Activated naive CD8-positive, alpha-beta T cell treated with anti-CD3 and anti-CD28 coated beads, Interleukin-2, amount 50 U/mL, for 24 hours (primary cell): Measurements from ENCODE around the gene PLEKHA7.

Experiments used
- ATAC-seq: fragments of 150-1000 bp; cut with Tn5 transposase; one replicate; pipeline ENCODE4 v1.10.0; 2021
- DNase-seq: peaks from one replicate; pipeline ENCODE4 v3.0.0; 2021
- H3K27ac Mint-ChIP-seq: one replicate; pipeline ENCODE4 v1.8.0; 2021; ENCODE audit warnings: mild to moderate bottlenecking, mixed read lengths
- H3K27me3 Mint-ChIP-seq: one replicate; pipeline ENCODE4 v1.8.0; 2021; ENCODE audit warnings: mixed read lengths
- H3K36me3 Mint-ChIP-seq: one replicate; pipeline ENCODE4 v1.8.0; 2021; ENCODE audit warnings: low read depth, mixed read lengths
- H3K4me1 Mint-ChIP-seq: one replicate; pipeline ENCODE4 v1.8.0; 2021; ENCODE audit warnings: mixed read lengths
- H3K4me3 Mint-ChIP-seq: one replicate; pipeline ENCODE4 v1.8.0; 2021; ENCODE audit warnings: mild to moderate bottlenecking, moderate library complexity, mixed read lengths
- H3K9me3 Mint-ChIP-seq: one replicate; pipeline ENCODE4 v1.8.0; 2021; ENCODE audit warnings: mixed read lengths

The PLEKHA7 gene

DNA sequence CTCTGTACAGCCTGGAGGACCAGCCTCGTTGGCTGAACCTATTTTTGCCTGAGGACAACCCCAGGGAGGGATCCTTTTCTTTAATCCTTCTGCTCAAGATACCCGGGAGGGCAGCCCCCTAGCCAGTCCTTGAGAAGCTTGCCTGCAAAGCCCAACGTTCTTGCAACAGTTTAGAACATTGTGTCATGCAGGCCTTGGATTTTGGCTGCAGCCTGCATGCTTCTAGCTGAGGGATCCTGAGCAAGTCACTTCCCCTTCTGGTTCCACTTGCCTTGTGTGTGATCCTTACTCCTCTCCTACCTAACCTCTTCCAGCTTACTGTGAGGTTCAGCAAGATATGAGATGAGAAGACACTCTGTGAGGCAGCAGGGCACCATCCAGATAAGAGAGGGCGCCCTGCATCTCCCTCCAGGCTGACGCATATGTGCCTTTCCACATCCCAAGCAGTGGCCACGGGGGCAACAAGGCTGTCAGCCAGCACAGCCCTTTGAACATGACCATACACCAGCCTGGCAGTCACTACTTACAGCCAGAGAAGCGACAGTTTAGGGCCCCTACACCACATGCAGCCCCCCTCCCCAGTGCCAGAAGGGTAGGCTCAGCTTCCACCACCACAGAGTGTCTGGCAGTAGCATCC, 199.7 kb downstream of the PLEKHA7 start:
- no peaks in the 10 kb centered on the region for H3K36me3 Mint-ChIP-seq
- H3K27me3 Mint-ChIP-seq = no peaks in the 10 kb centered on the region
- ATAC-seq (no peak), DNase-seq (no peak)
- peaks cover 2% of the 10 kb centered on the region for H3K4me1 Mint-ChIP-seq
- H3K27ac Mint-ChIP-seq = no peak overlapping the region
- H3K9me3 Mint-ChIP-seq = no peaks in the 10 kb centered on the region
- no peak overlapping the region for H3K4me3 Mint-ChIP-seq

DNA sequence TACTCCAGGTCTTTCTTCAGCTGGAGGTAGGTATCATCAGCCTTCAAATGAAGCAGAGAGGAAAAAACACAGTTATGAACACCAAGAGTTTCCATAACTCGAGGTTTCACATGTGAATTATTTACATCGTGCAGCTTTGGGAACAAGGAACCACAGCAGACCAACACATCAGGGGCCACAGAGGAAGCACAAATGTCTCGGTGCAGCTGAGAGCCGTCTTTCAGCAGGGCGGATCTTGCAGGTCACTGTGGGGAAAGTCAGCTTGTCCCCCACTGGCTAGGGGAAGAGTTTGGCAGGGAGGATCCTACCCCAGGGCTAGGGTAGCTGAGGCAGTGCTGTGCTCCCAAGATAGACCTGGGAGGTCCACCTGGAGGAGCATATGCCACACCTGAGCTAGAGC, 201.1 kb downstream of the PLEKHA7 start:
- DNase-seq (no peak), ATAC-seq (no peak)
- peaks cover 2% of the 10 kb centered on the region for H3K4me1 Mint-ChIP-seq
- H3K27ac Mint-ChIP-seq = no peak overlapping the region
- no peaks in the 10 kb centered on the region for H3K27me3 Mint-ChIP-seq
- no peak overlapping the region for H3K4me3 Mint-ChIP-seq
- H3K36me3 Mint-ChIP-seq = no peaks in the 10 kb centered on the region
- no peaks in the 10 kb centered on the region for H3K9me3 Mint-ChIP-seq

DNA sequence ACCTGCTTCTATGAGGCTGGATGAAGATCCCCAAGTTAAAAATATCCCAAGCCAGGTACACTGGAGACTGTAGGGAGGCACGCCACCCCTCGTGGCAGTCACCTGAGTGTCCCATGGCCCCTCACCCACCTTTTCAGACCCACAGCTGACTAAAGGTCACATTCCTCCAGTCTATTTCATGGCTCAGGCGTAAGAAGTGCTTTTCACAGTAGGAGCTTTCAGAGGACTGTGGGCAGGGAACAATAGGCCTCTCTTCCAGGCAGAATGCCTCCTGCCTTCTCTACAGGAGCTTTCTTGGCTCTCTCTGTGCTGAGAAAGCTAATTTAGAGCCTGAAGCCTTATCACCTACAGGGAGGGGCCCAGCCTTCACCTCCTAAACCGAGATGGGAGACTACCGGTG, 201.9 kb downstream of the PLEKHA7 start:
- no peaks in the 10 kb centered on the region for H3K27me3 Mint-ChIP-seq
- H3K4me3 Mint-ChIP-seq = no peak overlapping the region
- ATAC-seq (no peak), DNase-seq (no peak)
- no peaks in the 10 kb centered on the region for H3K9me3 Mint-ChIP-seq
- no peak overlapping the region for H3K27ac Mint-ChIP-seq
- no peaks in the 10 kb centered on the region for H3K36me3 Mint-ChIP-seq
- H3K4me1 Mint-ChIP-seq = peaks cover 4% of the 10 kb centered on the region

- no peaks in the 10 kb centered on the region for H3K27me3 Mint-ChIP-seq
- H3K4me3 Mint-ChIP-seq = no peak overlapping the region
- no peaks in the 10 kb centered on the region for H3K36me3 Mint-ChIP-seq
- no peak for ATAC-seq
- DNase-seq = no peak
- no peaks in the 10 kb centered on the region for H3K9me3 Mint-ChIP-seq
- H3K27ac Mint-ChIP-seq = no peak overlapping the region
- H3K4me1 Mint-ChIP-seq = peaks cover 4% of the 10 kb centered on the region
Observed at GRCh38 chr11:16811136-16812020, 202.8 kb downstream of the PLEKHA7 start.

- peaks cover 4% of the 10 kb centered on the region for H3K4me1 Mint-ChIP-seq
- ATAC-seq (no peak), DNase-seq (no peak)
- H3K27ac Mint-ChIP-seq = no peak overlapping the region
- no peaks in the 10 kb centered on the region for H3K36me3 Mint-ChIP-seq
- no peaks in the 10 kb centered on the region for H3K9me3 Mint-ChIP-seq
- H3K4me3 Mint-ChIP-seq = no peak overlapping the region
- H3K27me3 Mint-ChIP-seq = no peaks in the 10 kb centered on the region
Observed at GRCh38 chr11:16809886-16810668, 204.1 kb downstream of the PLEKHA7 start.

- Mint-ChIP-seq H3K36me3 (no peaks in the 10 kb centered on the region), H3K27ac (no peak overlapping the region), H3K4me1 (peaks cover 2% of the 10 kb centered on the region), H3K9me3 (no peaks in the 10 kb centered on the region), H3K4me3 (no peak overlapping the region), H3K27me3 (no peaks in the 10 kb centered on the region)
- ATAC-seq (no peak), DNase-seq (no peak)
Observed at GRCh38 chr11:16807306-16807705, 206.9 kb downstream of the PLEKHA7 start.

DNA sequence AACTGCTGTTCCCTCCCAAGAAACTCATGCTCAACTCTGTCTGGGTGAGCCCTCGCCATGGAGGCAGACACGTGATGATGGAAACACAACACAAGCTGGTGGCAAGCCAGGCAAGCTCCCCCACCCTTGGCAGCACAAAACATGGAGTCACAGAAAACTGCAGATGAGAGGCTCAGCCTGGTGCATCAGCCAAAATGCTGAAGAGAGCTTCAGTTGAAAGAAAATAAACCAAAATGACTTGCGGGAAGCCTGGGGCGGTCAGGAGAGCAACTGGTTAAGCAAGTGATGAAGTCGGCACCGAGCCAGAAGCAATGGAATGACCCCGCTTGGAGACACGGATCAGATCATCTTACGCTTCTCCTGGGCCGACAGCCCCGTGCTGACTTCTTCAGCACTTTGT, 207.4 kb downstream of the PLEKHA7 start:
- DNase-seq (no peak), ATAC-seq (no peak)
- H3K4me3 Mint-ChIP-seq = no peak overlapping the region
- H3K4me1 Mint-ChIP-seq = peaks cover 2% of the 10 kb centered on the region
- H3K27me3 Mint-ChIP-seq = no peaks in the 10 kb centered on the region
- H3K9me3 Mint-ChIP-seq = no peaks in the 10 kb centered on the region
- H3K27ac Mint-ChIP-seq = no peak overlapping the region
- H3K36me3 Mint-ChIP-seq = no peaks in the 10 kb centered on the region

- Mint-ChIP-seq H3K36me3 (no peaks in the 10 kb centered on the region), H3K9me3 (no peaks in the 10 kb centered on the region), H3K27me3 (no peaks in the 10 kb centered on the region), H3K27ac (no peak overlapping the region), H3K4me3 (no peak overlapping the region), H3K4me1 (peaks cover 2% of the 10 kb centered on the region)
- no peak for ATAC-seq
- DNase-seq = no peak
Observed at GRCh38 chr11:16805938-16806337, 208.3 kb downstream of the PLEKHA7 start.

- Mint-ChIP-seq H3K9me3 (no peaks in the 10 kb centered on the region), H3K4me3 (no peak overlapping the region), H3K4me1 (peaks cover 13% of the 10 kb centered on the region), H3K27me3 (no peaks in the 10 kb centered on the region), H3K27ac (no peak overlapping the region), H3K36me3 (no peaks in the 10 kb centered on the region)
- DNase-seq (no peak), ATAC-seq (no peak)
Observed at GRCh38 chr11:16804104-16804947, 209.9 kb downstream of the PLEKHA7 start.

GRCh38 chr11:16801288-16801980, 212.8 kb downstream of the PLEKHA7 start:
- no peak for ATAC-seq
- Mint-ChIP-seq H3K36me3 (no peaks in the 10 kb centered on the region), H3K27me3 (no peaks in the 10 kb centered on the region), H3K4me1 (peaks cover 21% of the 10 kb centered on the region), H3K27ac (no peak overlapping the region), H3K9me3 (no peaks in the 10 kb centered on the region), H3K4me3 (no peak overlapping the region)
- DNase-seq = no peak

- H3K4me1 Mint-ChIP-seq = peaks cover 24% of the 10 kb centered on the region
- H3K9me3 Mint-ChIP-seq = no peaks in the 10 kb centered on the region
- H3K27ac Mint-ChIP-seq = peak overlapping the region; percentile 57
- DNase-seq (no peak), ATAC-seq (no peak)
- no peak overlapping the region for H3K4me3 Mint-ChIP-seq
- H3K36me3 Mint-ChIP-seq = no peaks in the 10 kb centered on the region
- no peaks in the 10 kb centered on the region for H3K27me3 Mint-ChIP-seq
Observed at GRCh38 chr11:16800382-16800781, 213.8 kb downstream of the PLEKHA7 start.

DNA sequence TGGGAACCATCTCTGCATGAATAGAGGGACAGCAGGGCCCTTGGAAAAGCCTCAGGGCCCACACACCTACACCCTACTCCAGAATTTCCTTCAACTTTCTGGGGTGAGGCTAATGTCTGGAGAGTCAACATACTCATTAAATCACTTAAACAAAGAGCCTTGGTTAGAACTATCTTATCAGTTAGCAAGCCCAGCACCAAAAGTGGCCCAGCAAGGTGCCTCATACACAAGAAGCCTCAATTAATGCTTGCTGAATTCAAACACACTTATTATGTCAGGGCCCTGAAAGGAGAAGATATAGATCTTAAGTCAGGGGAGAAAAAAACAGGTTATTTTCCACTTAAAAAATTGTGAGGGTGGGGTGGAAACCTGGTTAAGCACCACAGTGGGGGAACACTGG, 214.3 kb downstream of the PLEKHA7 start:
- Mint-ChIP-seq H3K4me3 (no peak overlapping the region), H3K4me1 (peaks cover 29% of the 10 kb centered on the region), H3K27me3 (no peaks in the 10 kb centered on the region), H3K27ac (peak overlapping the region; percentile 20), H3K36me3 (no peaks in the 10 kb centered on the region), H3K9me3 (no peaks in the 10 kb centered on the region)
- DNase-seq = no peak
- no peak for ATAC-seq

DNA sequence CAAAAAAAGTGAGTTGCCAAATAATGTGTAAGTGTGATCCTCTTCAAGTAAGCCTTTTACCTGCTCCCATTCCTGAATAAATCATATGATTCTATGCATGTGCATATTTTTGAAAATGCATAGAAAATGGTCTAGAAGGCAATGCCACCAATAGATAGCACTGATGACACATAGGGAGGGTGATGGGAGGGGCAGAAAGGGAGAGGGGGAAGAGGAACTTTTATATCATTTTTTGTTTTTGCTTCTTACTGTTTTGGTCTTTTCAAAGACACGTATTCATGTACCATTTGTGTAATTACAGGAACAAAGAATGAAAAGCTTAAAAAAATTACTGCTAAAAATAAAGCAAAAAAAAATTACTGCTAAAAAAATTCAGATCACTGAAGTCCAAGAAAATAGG, 215.0 kb downstream of the PLEKHA7 start:
- Mint-ChIP-seq H3K4me1 (peaks cover 32% of the 10 kb centered on the region), H3K4me3 (no peak overlapping the region), H3K27me3 (no peaks in the 10 kb centered on the region), H3K9me3 (no peaks in the 10 kb centered on the region), H3K27ac (no peak overlapping the region), H3K36me3 (no peaks in the 10 kb centered on the region)
- DNase-seq = no peak
- no peak for ATAC-seq

GRCh38 chr11:16797776-16798175, 216.4 kb downstream of the PLEKHA7 start:
- Mint-ChIP-seq H3K9me3 (no peaks in the 10 kb centered on the region), H3K27me3 (no peaks in the 10 kb centered on the region), H3K36me3 (no peaks in the 10 kb centered on the region), H3K27ac (no peak overlapping the region), H3K4me3 (no peak overlapping the region), H3K4me1 (peaks cover 32% of the 10 kb centered on the region)
- ATAC-seq (no peak), DNase-seq (no peak)
